Thoracic aorta (tissue), 2 donors: ENCODE data around the gene XRCC3. TPM values are rescaled to one million over a fixed set of nuclear protein-coding genes. Genes with fewer than 3 reads are reported as not detected.

Source experiments
- ATAC-seq: fragments of 150-250 bp; one replicate; pipeline ENCODE4 v1.8.0; 2017; ENCODE audit warnings: low read depth; ENCODE audit not compliant: insufficient number of reproducible peaks, low FRiP score
- DNase-seq: peaks from one replicate; pipeline ENCODE4 v3.0.0-alpha.2; 2020; ENCODE audit warnings: low spot score
- H3K27ac ChIP-seq, 2 donors: fragments of 200-600 bp; sonication (generic); 1 replicate in 1 of 2; 2 replicates in 1 of 2; pipeline ENCODE4 v1.5.1; 2016; ENCODE audit warnings: mild to moderate bottlenecking in 2 of 2, moderate library complexity in 2 of 2
- H3K27me3 ChIP-seq: fragments of 200-600 bp; sonication (generic); replicated peaks from 2 replicates; pipeline ENCODE4 v1.6.0; 2016; ENCODE audit warnings: mild to moderate bottlenecking; ENCODE audit not compliant: insufficient read depth
- H3K36me3 ChIP-seq: fragments of 200-600 bp; sonication (generic); one replicate; pipeline ENCODE4 v1.5.1; 2016
- H3K4me1 ChIP-seq, 2 donors: fragments of 200-600 bp; sonication (generic); 1 replicate in 1 of 2; 2 replicates in 1 of 2; pipeline versions ENCODE4 v1.5.1 to v1.6.0; 2016; ENCODE audit warnings: low read depth in 2 of 2, mild to moderate bottlenecking in 1 of 2; ENCODE audit not compliant: control insufficient read depth in 1 of 2
- H3K4me3 ChIP-seq: fragments of 200-600 bp; sonication (generic); 2 replicates; pipeline ENCODE4 v1.5.1; 2016; ENCODE audit warnings: mild to moderate bottlenecking
- H3K9me3 ChIP-seq: fragments of 200-600 bp; sonication (generic); 2 replicates; pipeline ENCODE4 v1.5.1; 2016
- CTCF ChIP-seq: fragments of 200-600 bp; sonication (generic); IDR thresholded peaks from one replicate; pipeline ENCODE4 v1.5.1; 2019; ENCODE audit warnings: antibody characterized with exemption
- total RNA-seq, 2 donors: library from RNA; depleted of rRNA; stranded (reverse); fragments of >200 nt; gene quantifications; one replicate each; pipeline versions ENCODE4 v1.1.0 to v1.2.3, GENCODE V29; 2016

Gene XRCC3
- total RNA-seq, 2 donors from 2014 or later: 8.4 to 18.5 TPM

DNA sequence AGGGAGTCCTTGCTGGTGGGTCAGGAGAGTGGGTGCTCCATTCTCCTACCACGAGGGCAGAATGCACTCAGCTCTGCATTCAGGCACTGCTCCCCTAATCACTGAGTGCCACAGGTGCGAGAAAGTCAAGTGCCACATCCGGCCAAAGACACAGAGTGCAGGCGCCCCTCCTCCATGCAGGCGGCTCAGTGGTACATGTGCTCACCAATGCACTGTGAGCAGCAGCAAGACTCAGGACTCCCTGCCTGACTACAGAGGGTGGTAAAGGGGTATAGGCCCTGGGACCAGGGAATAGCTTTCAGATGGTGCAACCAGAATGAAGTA, 33.2 kb upstream of the XRCC3 start:
- Histone ChIP-seq H3K36me3 (no peaks in the 10 kb centered on the region), H3K9me3 (no peaks in the 10 kb centered on the region), H3K27ac (no peak overlapping the region), H3K4me1 (no peaks in the 10 kb centered on the region), H3K27me3 (no peaks in the 10 kb centered on the region), H3K4me3 (no peak overlapping the region)
- TF ChIP-seq CTCF: no peak
- DNase-seq: no peak
- ATAC-seq: no peak

GRCh38 chr14:103746701-103747100, 31.4 kb upstream of the XRCC3 start:
- ATAC-seq (no peak), DNase-seq (no peak)
- no peaks in the 10 kb centered on the region for H3K36me3 ChIP-seq

DNA sequence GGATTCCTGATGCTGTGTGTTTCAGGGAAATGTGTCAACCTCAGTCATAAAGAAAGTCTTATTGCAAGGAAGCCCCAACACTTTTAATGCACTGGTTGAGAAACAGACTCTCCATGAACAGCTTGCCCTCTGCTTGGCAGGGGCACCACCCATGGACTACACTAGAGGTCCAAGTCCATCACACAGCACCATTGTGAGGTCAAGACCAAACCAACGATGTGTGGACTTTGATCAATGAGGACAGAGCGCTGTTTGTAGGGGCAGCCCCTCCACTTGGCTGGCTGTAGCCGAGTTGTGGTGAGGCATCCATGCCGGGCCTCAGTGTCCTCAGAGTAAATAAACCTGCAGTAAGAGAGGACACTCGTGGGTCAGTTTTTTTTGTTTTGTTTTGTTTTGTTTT, 30.2 kb upstream of the XRCC3 start:
- Histone ChIP-seq H3K4me3 (no peak overlapping the region), H3K9me3 (no peaks in the 10 kb centered on the region), H3K27me3 (no peaks in the 10 kb centered on the region), H3K36me3 (no peaks in the 10 kb centered on the region), H3K4me1 (no peaks in the 10 kb centered on the region), H3K27ac (no peak overlapping the region)
- no peak for ATAC-seq
- DNase-seq: no peak
- no peak for TF ChIP-seq CTCF

More at GRCh38 chr14:103746701-103747100, 31.4 kb upstream of the XRCC3 start:
- Histone ChIP-seq H3K4me3 (no peak overlapping the region), H3K4me1 (no peaks in the 10 kb centered on the region), H3K27ac (no peak overlapping the region), H3K9me3 (no peaks in the 10 kb centered on the region), H3K27me3 (no peaks in the 10 kb centered on the region)
- no peak for TF ChIP-seq CTCF

- Histone ChIP-seq H3K27me3 (no peaks in the 10 kb centered on the region), H3K27ac (no peak overlapping the region), H3K4me1 (no peaks in the 10 kb centered on the region), H3K36me3 (no peaks in the 10 kb centered on the region), H3K9me3 (no peaks in the 10 kb centered on the region), H3K4me3 (no peak overlapping the region)
- TF ChIP-seq CTCF: no peak
- ATAC-seq (no peak), DNase-seq (no peak)
Observed at GRCh38 chr14:103744621-103745395, 29.6 kb upstream of the XRCC3 start.

GRCh38 chr14:103743691-103744090, 28.4 kb upstream of the XRCC3 start:
- H3K9me3 ChIP-seq: no peaks in the 10 kb centered on the region
- ATAC-seq: no peak
- H3K27me3 ChIP-seq: no peaks in the 10 kb centered on the region
- DNase-seq: no peak
- H3K4me1 ChIP-seq: peaks cover 0 to 10% of the 10 kb centered on the region in 2 donors
- H3K36me3 ChIP-seq: no peaks in the 10 kb centered on the region
- no peak overlapping the region for H3K27ac ChIP-seq
- TF ChIP-seq CTCF: no peak
- no peak overlapping the region for H3K4me3 ChIP-seq
